K562 (cell line): ENCODE data around the gene KXD1. TPM values are rescaled to one million over a fixed set of nuclear protein-coding genes. Genes with fewer than 3 reads are reported as not detected.

Experiments
- BHLHE40 ChIP-seq: IDR thresholded peaks from 2 replicates; pipeline ENCODE4 v1.6.1; 2011; ENCODE audit warnings: low read length, improper control_type of control experiment
- CXXC5 ChIP-seq: fragments of 250-450 bp; sonication (Bioruptor Pico); IDR thresholded peaks from 2 replicates; pipeline ENCODE4 v1.8.0; 2022; ENCODE audit warnings: inconsistent platforms, mild to moderate bottlenecking, moderate library complexity
- EGR1 ChIP-seq: fragments of 450-650 bp; conservative IDR thresholded peaks from 2 replicates; pipeline ENCODE4 v1.6.1; 2017; ENCODE audit warnings: mild to moderate bottlenecking
- FOXK1 ChIP-seq: sonication (generic); formaldehyde crosslinking; IDR thresholded peaks from 2 replicates; pipeline ENCODE4 v1.8.0; 2022; ENCODE audit warnings: missing genetic modification reagents, mild to moderate bottlenecking, borderline replicate concordance
- JUND ChIP-seq, 2 experiments: IDR thresholded peaks; 2 replicates in 1 of 2; 3 replicates in 1 of 2; pipeline ENCODE4 v1.6.1; 2011; ENCODE audit warnings: borderline replicate concordance in 2 of 2, low read depth in 2 of 2, low read length in 2 of 2, improper control_type of control experiment in 1 of 2, missing biosample characterization in 1 of 2, missing genetic modification characterization in 1 of 2, missing genetic modification reagents in 1 of 2
- KLF1 ChIP-seq: fragments of 450-650 bp; IDR thresholded peaks from 2 replicates; pipeline ENCODE4 v1.6.1; 2016; ENCODE audit warnings: missing genetic modification characterization, missing compliant biosample characterization
- MEF2D ChIP-seq: conservative IDR thresholded peaks from 2 replicates; pipeline ENCODE4 v1.6.1; 2016; ENCODE audit warnings: low read depth, missing genetic modification characterization, missing compliant biosample characterization
- MYNN ChIP-seq, 2 experiments: sonication (generic); formaldehyde crosslinking in 1 of 2; IDR thresholded peaks; 2 replicates each; pipeline versions ENCODE4 v1.5.0 to v1.6.1; 2016 to 2020; ENCODE audit warnings: antibody characterized with exemption in 1 of 2, missing genetic modification reagents in 1 of 2
- PHF8 ChIP-seq: fragments of 200-600 bp; sonication (generic); IDR thresholded peaks from 2 replicates; pipeline ENCODE4 v1.6.1; 2012; ENCODE audit warnings: mixed run types, mild to moderate bottlenecking, inconsistent platforms, low read length, moderate library complexity, borderline replicate concordance
- SAP30 ChIP-seq: fragments of 200-600 bp; sonication (generic); IDR thresholded peaks from 2 replicates; pipeline ENCODE4 v1.6.1; 2012; ENCODE audit warnings: borderline replicate concordance, low read depth, mild to moderate bottlenecking, moderate library complexity, low read length, control low read depth, inconsistent platforms; ENCODE audit not compliant: insufficient read depth, poor library complexity, severe bottlenecking
- STAG1 ChIP-seq: sonication (generic); formaldehyde crosslinking; IDR thresholded peaks from 2 replicates; pipeline ENCODE4 v1.5.0; 2020; ENCODE audit warnings: missing genetic modification reagents, borderline replicate concordance
- TFAP4 ChIP-seq: sonication (generic); formaldehyde crosslinking; IDR thresholded peaks from 2 replicates; pipeline ENCODE4 v1.8.0; 2022; ENCODE audit warnings: missing genetic modification reagents, mild to moderate bottlenecking, moderate library complexity, borderline replicate concordance
- TRIM28 ChIP-seq: fragments of 450-650 bp; IDR thresholded peaks from 2 replicates; pipeline ENCODE4 v1.6.1; 2017
- ZFX ChIP-seq: sonication (generic); formaldehyde crosslinking; IDR thresholded peaks from 2 replicates; pipeline ENCODE4 v1.8.0; 2022; ENCODE audit warnings: mild to moderate bottlenecking, missing genetic modification reagents, moderate library complexity
- ZKSCAN8 ChIP-seq: fragments of 200-800 bp; sonication (Bioruptor generic); IDR thresholded peaks from 2 replicates; pipeline ENCODE4 v1.6.1; 2016; ENCODE audit warnings: missing genetic modification characterization, missing compliant biosample characterization
- ZNF445 ChIP-seq: fragments of 250-450 bp; sonication (Bioruptor Pico); IDR thresholded peaks from 2 replicates; pipeline ENCODE4 v1.4.0; 2020; ENCODE audit warnings: low read depth, mild to moderate bottlenecking, moderate library complexity
- polyA plus RNA-seq, 8 experiments: library from polyadenylated mRNA; depleted of rRNA in 4 of 8; stranded (reverse) in 5 of 8; unstranded in 3 of 8; fragments of >200 nt; fragmentation: Nextera tagmentation in 2 of 8; fragmentation: Illumina TruSeq in 1 of 8; extraction: Ambion mirVana in 2 of 8; extraction: Trizol in 1 of 8; gene quantifications; 2 replicates each; pipeline versions ENCODE4 v1.2.1 to v1.2.3, GENCODE V29; 2011 to 2014; ENCODE audit warnings: inconsistent platforms in 1 of 8, missing spikeins in 1 of 8
- total RNA-seq, 7 experiments: library from RNA; depleted of rRNA in 6 of 7; stranded (reverse); fragments of >200 nt in 6 of 7; fragmentation: Illumina TruSeq in 2 of 7; extraction: Trizol in 2 of 7; gene quantifications; 2 replicates each; pipeline versions ENCODE4 v1.2.1 to v1.2.3, GENCODE V29; 2011 to 2021; ENCODE audit warnings: low replicate concordance in 1 of 7
- TF ChIP-seq, protein P1 (sequence below): fragments of 450-650 bp; IDR thresholded peaks from 2 replicates; pipeline ENCODE4 v1.6.1; 2018; ENCODE audit not compliant: partially characterized antibody
- TF ChIP-seq, protein P2 (sequence below), 2 experiments: fragments of 450-650 bp in 1 of 2; IDR thresholded peaks; 2 replicates each; pipeline ENCODE4 v1.6.1; 2011 to 2017; ENCODE audit warnings: low read depth in 2 of 2, antibody characterized with exemption in 1 of 2, borderline replicate concordance in 1 of 2, low read length in 1 of 2, mild to moderate bottlenecking in 1 of 2, mixed read lengths in 1 of 2; ENCODE audit not compliant: control insufficient read depth in 1 of 2

KXD1 gene
- total and polyA plus RNA-seq, 9 of the 15 experiments (the other 6 are each of a cell fraction or from before 2014, with no cell fraction given) = 21.9 to 210 (median 118) TPM

- TF ChIP-seq MEF2D (tag) = no peak
- TF ChIP-seq JUND (IDR thresholded peaks at IDR 0.05; ENCODE audit: borderline replicate concordance, low read depth, low read length) = peak; percentile 62
- peak; percentile 27; the same call in 1 of the 3 replicates for TF ChIP-seq JUND (tag; IDR thresholded peaks at IDR 0.05; ENCODE audit: borderline replicate concordance, low read depth, low read length)
- peak; percentile 94 for TF ChIP-seq BHLHE40
- TF ChIP-seq, protein P1, sequence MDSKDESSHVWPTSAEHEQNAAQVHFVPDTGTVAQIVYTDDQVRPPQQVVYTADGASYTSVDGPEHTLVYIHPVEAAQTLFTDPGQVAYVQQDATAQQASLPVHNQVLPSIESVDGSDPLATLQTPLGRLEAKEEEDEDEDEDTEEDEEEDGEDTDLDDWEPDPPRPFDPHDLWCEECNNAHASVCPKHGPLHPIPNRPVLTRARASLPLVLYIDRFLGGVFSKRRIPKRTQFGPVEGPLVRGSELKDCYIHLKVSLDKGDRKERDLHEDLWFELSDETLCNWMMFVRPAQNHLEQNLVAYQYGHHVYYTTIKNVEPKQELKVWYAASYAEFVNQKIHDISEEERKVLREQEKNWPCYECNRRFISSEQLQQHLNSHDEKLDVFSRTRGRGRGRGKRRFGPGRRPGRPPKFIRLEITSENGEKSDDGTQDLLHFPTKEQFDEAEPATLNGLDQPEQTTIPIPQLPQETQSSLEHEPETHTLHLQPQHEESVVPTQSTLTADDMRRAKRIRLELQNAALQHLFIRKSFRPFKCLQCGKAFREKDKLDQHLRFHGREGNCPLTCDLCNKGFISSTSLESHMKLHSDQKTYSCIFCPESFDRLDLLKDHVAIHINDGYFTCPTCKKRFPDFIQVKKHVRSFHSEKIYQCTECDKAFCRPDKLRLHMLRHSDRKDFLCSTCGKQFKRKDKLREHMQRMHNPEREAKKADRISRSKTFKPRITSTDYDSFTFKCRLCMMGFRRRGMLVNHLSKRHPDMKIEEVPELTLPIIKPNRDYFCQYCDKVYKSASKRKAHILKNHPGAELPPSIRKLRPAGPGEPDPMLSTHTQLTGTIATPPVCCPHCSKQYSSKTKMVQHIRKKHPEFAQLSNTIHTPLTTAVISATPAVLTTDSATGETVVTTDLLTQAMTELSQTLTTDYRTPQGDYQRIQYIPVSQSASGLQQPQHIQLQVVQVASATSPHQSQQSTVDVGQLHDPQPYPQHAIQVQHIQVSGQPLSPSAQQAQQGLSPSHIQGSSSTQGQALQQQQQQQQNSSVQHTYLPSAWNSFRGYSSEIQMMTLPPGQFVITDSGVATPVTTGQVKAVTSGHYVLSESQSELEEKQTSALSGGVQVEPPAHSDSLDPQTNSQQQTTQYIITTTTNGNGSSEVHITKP = peak; percentile 29
- no peak for TF ChIP-seq ZKSCAN8
- peak; percentile 91 for TF ChIP-seq PHF8
- peak; percentile 95 for TF ChIP-seq TFAP4
- peak; percentile 74; the same call in 1 of the 2 replicates for TF ChIP-seq FOXK1 (CRISPR knock-in tag)
- no peak for TF ChIP-seq ZNF445 (CRISPR knock-in tag)
- peak; percentile 97 for TF ChIP-seq KLF1 (tag)
- peak; percentile 71 for TF ChIP-seq SAP30
- peak; percentile 90 for TF ChIP-seq ZFX
- 0 out of 2 replicates have a peak, but pooled peaks have one; percentile 4 for TF ChIP-seq STAG1
- peak; percentile 60; the same call in 1 of the 2 replicates for TF ChIP-seq MYNN (IDR thresholded peaks at IDR 0.05)
- no peak for TF ChIP-seq MYNN (CRISPR knock-in tag; IDR thresholded peaks at IDR 0.05)
- no peak for TF ChIP-seq TRIM28
- peak; percentile 94 for TF ChIP-seq EGR1
- TF ChIP-seq CXXC5 (CRISPR knock-in tag) = peak; percentile 98
- TF ChIP-seq, protein P2, sequence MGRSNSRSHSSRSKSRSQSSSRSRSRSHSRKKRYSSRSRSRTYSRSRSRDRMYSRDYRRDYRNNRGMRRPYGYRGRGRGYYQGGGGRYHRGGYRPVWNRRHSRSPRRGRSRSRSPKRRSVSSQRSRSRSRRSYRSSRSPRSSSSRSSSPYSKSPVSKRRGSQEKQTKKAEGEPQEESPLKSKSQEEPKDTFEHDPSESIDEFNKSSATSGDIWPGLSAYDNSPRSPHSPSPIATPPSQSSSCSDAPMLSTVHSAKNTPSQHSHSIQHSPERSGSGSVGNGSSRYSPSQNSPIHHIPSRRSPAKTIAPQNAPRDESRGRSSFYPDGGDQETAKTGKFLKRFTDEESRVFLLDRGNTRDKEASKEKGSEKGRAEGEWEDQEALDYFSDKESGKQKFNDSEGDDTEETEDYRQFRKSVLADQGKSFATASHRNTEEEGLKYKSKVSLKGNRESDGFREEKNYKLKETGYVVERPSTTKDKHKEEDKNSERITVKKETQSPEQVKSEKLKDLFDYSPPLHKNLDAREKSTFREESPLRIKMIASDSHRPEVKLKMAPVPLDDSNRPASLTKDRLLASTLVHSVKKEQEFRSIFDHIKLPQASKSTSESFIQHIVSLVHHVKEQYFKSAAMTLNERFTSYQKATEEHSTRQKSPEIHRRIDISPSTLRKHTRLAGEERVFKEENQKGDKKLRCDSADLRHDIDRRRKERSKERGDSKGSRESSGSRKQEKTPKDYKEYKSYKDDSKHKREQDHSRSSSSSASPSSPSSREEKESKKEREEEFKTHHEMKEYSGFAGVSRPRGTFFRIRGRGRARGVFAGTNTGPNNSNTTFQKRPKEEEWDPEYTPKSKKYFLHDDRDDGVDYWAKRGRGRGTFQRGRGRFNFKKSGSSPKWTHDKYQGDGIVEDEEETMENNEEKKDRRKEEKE (IDR thresholded peaks at IDR 0.05; ENCODE audit: borderline replicate concordance in 1 of 2, control insufficient read depth in 1 of 2, low read depth in 2 of 2, low read length in 1 of 2) = no peak
These were observed 14.1 kb downstream of the KXD1 start, which contains the start of gene UBA52 (continued) for GRCh38 chr19:18571564-18572344.
